Astrocyte (in vitro differentiated cells and primary cell): Measurements from ENCODE around the gene CD48. TPM values are rescaled to one million over a fixed set of nuclear protein-coding genes. Genes with fewer than 3 reads are reported as not detected.

Experiments
- DNase-seq: peaks from one replicate; pipeline ENCODE4 v3.0.0-alpha.2; 2010; ENCODE audit warnings: low read depth
- FAIRE-seq: peaks from 2 replicates; lab custom pipeline; 2011; peaks lifted over from hg19 to GRCh38; lab: Jason Lieb, UNC
- H2AFZ ChIP-seq: 2 replicates; pipeline ENCODE4 v1.6.0; 2012; ENCODE audit warnings: low read depth, low read length, inconsistent platforms
- H3K27ac ChIP-seq: 2 replicates; pipeline ENCODE4 v1.5.1; 2011; ENCODE audit warnings: low read depth, low read length, inconsistent platforms
- H3K27me3 ChIP-seq: 2 replicates; pipeline ENCODE4 v1.6.0; 2011; ENCODE audit warnings: low read length, inconsistent platforms; ENCODE audit not compliant: insufficient read depth
- H3K36me3 ChIP-seq: 2 replicates; pipeline ENCODE4 v1.5.1; 2011; ENCODE audit warnings: low read length, inconsistent platforms; ENCODE audit not compliant: insufficient read depth
- H3K4me1 ChIP-seq: 2 replicates; pipeline ENCODE4 v1.5.1; 2011; ENCODE audit warnings: low read length, inconsistent platforms; ENCODE audit not compliant: insufficient read depth
- H3K4me2 ChIP-seq: 2 replicates; pipeline ENCODE4 v1.6.0; 2012; ENCODE audit warnings: low read length, inconsistent platforms
- H3K4me3 ChIP-seq: 2 replicates; pipeline ENCODE4 v1.5.1; 2011; ENCODE audit warnings: low read depth, mild to moderate bottlenecking, low read length, inconsistent platforms; ENCODE audit not compliant: insufficient read depth
- H3K79me2 ChIP-seq: 2 replicates; pipeline ENCODE4 v1.6.0; 2012; ENCODE audit warnings: mild to moderate bottlenecking, low read length, inconsistent platforms; ENCODE audit not compliant: insufficient read depth
- H3K9ac ChIP-seq: 2 replicates; pipeline ENCODE4 v1.6.0; 2012; ENCODE audit warnings: mild to moderate bottlenecking, low read length, inconsistent platforms
- H3K9me3 ChIP-seq: 2 replicates; pipeline ENCODE4 v1.5.1; 2012; ENCODE audit warnings: low read depth, mild to moderate bottlenecking, low read length, inconsistent platforms; ENCODE audit not compliant: insufficient read depth
- H4K20me1 ChIP-seq: 2 replicates; pipeline ENCODE4 v1.6.0; 2012; ENCODE audit warnings: low read length, inconsistent platforms; ENCODE audit not compliant: insufficient read depth
- H3K27ac Mint-ChIP-seq: one replicate; pipeline ENCODE4 v1.8.0; 2021; ENCODE audit warnings: mild to moderate bottlenecking, mixed read lengths; ENCODE audit not compliant: unreplicated experiment
- H3K27me3 Mint-ChIP-seq: one replicate; pipeline ENCODE4 v1.8.0; 2021; ENCODE audit warnings: low read depth, mixed read lengths; ENCODE audit not compliant: unreplicated experiment
- H3K36me3 Mint-ChIP-seq: one replicate; pipeline ENCODE4 v1.8.0; 2021; ENCODE audit warnings: low read depth, mixed read lengths; ENCODE audit not compliant: unreplicated experiment
- H3K4me1 Mint-ChIP-seq: one replicate; pipeline ENCODE4 v1.8.0; 2021; ENCODE audit warnings: low read depth, mixed read lengths; ENCODE audit not compliant: unreplicated experiment
- H3K4me3 Mint-ChIP-seq: one replicate; pipeline ENCODE4 v1.8.0; 2021; ENCODE audit warnings: mild to moderate bottlenecking, moderate library complexity, mixed read lengths; ENCODE audit not compliant: unreplicated experiment
- H3K9me3 Mint-ChIP-seq: one replicate; pipeline ENCODE4 v1.8.0; 2021; ENCODE audit warnings: mild to moderate bottlenecking, mixed read lengths; ENCODE audit not compliant: unreplicated experiment
- EZH2 ChIP-seq: IDR thresholded peaks from 2 replicates; pipeline ENCODE4 v1.6.1; 2012; ENCODE audit warnings: mild to moderate bottlenecking, low read length, inconsistent platforms; ENCODE audit not compliant: insufficient read depth
- total RNA-seq: library from RNA; stranded (reverse); gene quantifications from 2 replicates; pipeline ENCODE4 v1.2.1, GENCODE V29; 2021
- TF ChIP-seq, protein P1 (sequence below): IDR thresholded peaks from 2 replicates; pipeline ENCODE4 v1.5.1; 2011; ENCODE audit warnings: low read depth, mild to moderate bottlenecking, inconsistent platforms, low read length, moderate library complexity; ENCODE audit not compliant: insufficient read depth

The CD48 gene
- total RNA-seq, 1 donor from 2014 or later = not detected

- H3K27ac ChIP-seq = no peak overlapping the region
- no peak overlapping the region for H3K4me3 ChIP-seq
- FAIRE-seq (no peak), DNase-seq (no peak)
- no peaks in the 10 kb centered on the region for H3K36me3 Mint-ChIP-seq
- H3K27me3 Mint-ChIP-seq = peaks cover 1% of the 10 kb centered on the region
- no peaks in the 10 kb centered on the region for H4K20me1 ChIP-seq
- H3K36me3 ChIP-seq = no peaks in the 10 kb centered on the region
- no peak overlapping the region for H3K9ac ChIP-seq
- H3K9me3 Mint-ChIP-seq = peaks cover 2% of the 10 kb centered on the region
- H3K4me1 ChIP-seq = no peaks in the 10 kb centered on the region
- H3K9me3 ChIP-seq = no peaks in the 10 kb centered on the region
- H3K4me2 ChIP-seq = no peak overlapping the region
- H3K27ac Mint-ChIP-seq = no peak overlapping the region
- no peaks in the 10 kb centered on the region for H3K4me1 Mint-ChIP-seq
- H3K27me3 ChIP-seq = no peaks in the 10 kb centered on the region
- H2AFZ ChIP-seq = no peak overlapping the region
- H3K4me3 Mint-ChIP-seq = no peak overlapping the region
- TF ChIP-seq, protein P1, sequence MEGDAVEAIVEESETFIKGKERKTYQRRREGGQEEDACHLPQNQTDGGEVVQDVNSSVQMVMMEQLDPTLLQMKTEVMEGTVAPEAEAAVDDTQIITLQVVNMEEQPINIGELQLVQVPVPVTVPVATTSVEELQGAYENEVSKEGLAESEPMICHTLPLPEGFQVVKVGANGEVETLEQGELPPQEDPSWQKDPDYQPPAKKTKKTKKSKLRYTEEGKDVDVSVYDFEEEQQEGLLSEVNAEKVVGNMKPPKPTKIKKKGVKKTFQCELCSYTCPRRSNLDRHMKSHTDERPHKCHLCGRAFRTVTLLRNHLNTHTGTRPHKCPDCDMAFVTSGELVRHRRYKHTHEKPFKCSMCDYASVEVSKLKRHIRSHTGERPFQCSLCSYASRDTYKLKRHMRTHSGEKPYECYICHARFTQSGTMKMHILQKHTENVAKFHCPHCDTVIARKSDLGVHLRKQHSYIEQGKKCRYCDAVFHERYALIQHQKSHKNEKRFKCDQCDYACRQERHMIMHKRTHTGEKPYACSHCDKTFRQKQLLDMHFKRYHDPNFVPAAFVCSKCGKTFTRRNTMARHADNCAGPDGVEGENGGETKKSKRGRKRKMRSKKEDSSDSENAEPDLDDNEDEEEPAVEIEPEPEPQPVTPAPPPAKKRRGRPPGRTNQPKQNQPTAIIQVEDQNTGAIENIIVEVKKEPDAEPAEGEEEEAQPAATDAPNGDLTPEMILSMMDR = no peak
- no peak for TF ChIP-seq EZH2
- no peaks in the 10 kb centered on the region for H3K79me2 ChIP-seq
These were observed 46.1 kb downstream of the CD48 start for GRCh38 chr1:160665330-160666078.

GRCh38 chr1:160664573-160665051 is 47.0 kb downstream of the CD48 start:
- Histone ChIP-seq H3K27me3 (no peaks in the 10 kb centered on the region), H3K4me3 (no peak overlapping the region), H3K4me2 (no peak overlapping the region), H3K9me3 (no peaks in the 10 kb centered on the region), H3K4me1 (no peaks in the 10 kb centered on the region), H2AFZ (no peak overlapping the region), H3K9ac (no peak overlapping the region), H3K79me2 (no peaks in the 10 kb centered on the region), H3K27ac (no peak overlapping the region), H3K36me3 (no peaks in the 10 kb centered on the region), H4K20me1 (no peaks in the 10 kb centered on the region)
- FAIRE-seq (no peak), DNase-seq (no peak)
- no peak for TF ChIP-seq EZH2
- TF ChIP-seq, protein P1 = no peak
- no peaks in the 10 kb centered on the region for H3K36me3 Mint-ChIP-seq
- H3K4me1 Mint-ChIP-seq = no peaks in the 10 kb centered on the region
- H3K27me3 Mint-ChIP-seq = no peaks in the 10 kb centered on the region
- H3K4me3 Mint-ChIP-seq = no peak overlapping the region
- no peak overlapping the region for H3K27ac Mint-ChIP-seq
- H3K9me3 Mint-ChIP-seq = peaks cover 2% of the 10 kb centered on the region

DNA sequence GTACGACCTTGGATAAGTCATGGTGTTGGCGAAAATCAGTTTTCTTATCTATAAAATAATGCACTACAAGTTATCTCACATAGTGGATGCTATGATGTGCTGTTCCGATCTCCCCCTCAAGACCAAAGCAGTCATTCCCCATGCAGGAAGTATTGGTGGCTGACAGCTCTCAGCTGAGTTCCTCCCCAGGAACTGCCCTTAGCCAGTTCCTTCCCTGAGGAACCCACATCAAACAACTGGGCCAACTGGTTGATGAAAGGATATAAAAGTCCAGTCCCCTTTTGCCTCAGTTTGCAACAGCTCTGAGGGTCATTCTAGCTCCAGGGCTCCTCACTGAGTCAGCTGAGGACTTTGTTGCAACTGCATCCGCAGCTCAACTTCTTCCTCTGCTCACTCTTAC is 48.7 kb downstream of the CD48 start:
- no peak overlapping the region for H3K4me3 Mint-ChIP-seq
- no peak overlapping the region for H3K4me2 ChIP-seq

More for the DNA sequence above, 48.7 kb downstream of the CD48 start:
- Histone ChIP-seq H3K79me2 (no peaks in the 10 kb centered on the region), H4K20me1 (no peaks in the 10 kb centered on the region), H3K36me3 (no peaks in the 10 kb centered on the region), H3K4me3 (no peak overlapping the region), H3K27me3 (no peaks in the 10 kb centered on the region), H2AFZ (no peak overlapping the region), H3K27ac (no peak overlapping the region), H3K4me1 (no peaks in the 10 kb centered on the region), H3K9me3 (no peaks in the 10 kb centered on the region), H3K9ac (no peak overlapping the region)
- FAIRE-seq = no peak
- Mint-ChIP-seq H3K36me3 (no peaks in the 10 kb centered on the region), H3K27ac (no peak overlapping the region), H3K27me3 (peaks cover 4% of the 10 kb centered on the region), H3K9me3 (peaks cover 2% of the 10 kb centered on the region), H3K4me1 (no peaks in the 10 kb centered on the region)
- TF ChIP-seq, protein P1 = no peak
- TF ChIP-seq EZH2 = no peak
- no peak for DNase-seq
